Esophagus squamous epithelium (tissue), 4 donors: ENCODE results near the gene MAPK8IP3.

ENCODE experiments used
- CTCF ChIP-seq, 6 experiments: fragments of 450-650 bp in 4 of 6; fragments of 200-600 bp in 2 of 6; sonication (generic) in 2 of 6; IDR thresholded peaks; one replicate each; pipeline ENCODE4 v1.5.1; 2016 to 2019; ENCODE audit warnings: antibody characterized with exemption in 6 of 6, mild to moderate bottlenecking in 4 of 6, moderate library complexity in 4 of 6
- POLR2A ChIP-seq, 4 donors: fragments of 450-650 bp; IDR thresholded peaks; one replicate each; pipeline ENCODE4 v1.6.1; 2017; ENCODE audit warnings: antibody characterized with exemption in 4 of 4, mild to moderate bottlenecking in 4 of 4, moderate library complexity in 3 of 4

- TF ChIP-seq POLR2A (IDR thresholded peaks at IDR 0.05) = no peak
- TF ChIP-seq CTCF (IDR thresholded peaks at IDR 0.05) = no peak
Observed at GRCh38 chr16:1788095-1788707, 82.2 kb downstream of the MAPK8IP3 start.
